K562 (cell line): ENCODE data around the gene SLC12A4. TPM values are rescaled to one million over a fixed set of nuclear protein-coding genes. Genes with fewer than 3 reads are reported as not detected.

Experiments
- CREB3L1 ChIP-seq: fragments of 450-650 bp; IDR thresholded peaks from 2 replicates; pipeline ENCODE4 v1.6.1; 2014; ENCODE audit warnings: low read depth, mild to moderate bottlenecking, moderate library complexity, borderline replicate concordance
- DDX20 ChIP-seq: fragments of 450-650 bp; IDR thresholded peaks from 2 replicates; pipeline ENCODE4 v1.6.1; 2016; ENCODE audit warnings: missing genetic modification characterization, low read depth, mild to moderate bottlenecking, missing compliant biosample characterization, moderate library complexity
- ETV1 ChIP-seq: fragments of 450-650 bp; conservative IDR thresholded peaks from 2 replicates; pipeline ENCODE4 v1.6.1; 2016; ENCODE audit warnings: missing genetic modification characterization, control low read depth, low read depth, missing compliant biosample characterization
- HES1 ChIP-seq: fragments of 450-650 bp; IDR thresholded peaks from 2 replicates; pipeline ENCODE4 v1.6.1; 2016; ENCODE audit warnings: low read depth, mild to moderate bottlenecking, moderate library complexity
- HMGXB4 ChIP-seq: sonication (generic); formaldehyde crosslinking; IDR thresholded peaks from 2 replicates; pipeline ENCODE4 v1.8.1; 2023; ENCODE audit warnings: mild to moderate bottlenecking, missing genetic modification reagents
- HNRNPLL ChIP-seq: fragments of 200-400 bp; formaldehyde crosslinking; IDR thresholded peaks from 2 replicates; pipeline ENCODE4 v1.6.1; 2017; ENCODE audit warnings: low read length, low read depth, mild to moderate bottlenecking; ENCODE audit not compliant: poor library complexity, severe bottlenecking
- ILF3 ChIP-seq: fragments of 450-650 bp; IDR thresholded peaks from 2 replicates; pipeline ENCODE4 v1.6.1; 2018; ENCODE audit warnings: antibody characterized with exemption, mild to moderate bottlenecking, moderate library complexity, borderline replicate concordance
- MCM7 ChIP-seq, 2 experiments: fragments of 450-650 bp; IDR thresholded peaks; 2 replicates each; pipeline ENCODE4 v1.6.1; 2016 to 2018
- NFATC3 ChIP-seq: fragments of 450-650 bp; IDR thresholded peaks from 2 replicates; pipeline ENCODE4 v1.6.1; 2017; ENCODE audit warnings: mild to moderate bottlenecking
- NFE2L1 ChIP-seq: fragments of 450-650 bp; IDR thresholded peaks from 2 replicates; pipeline ENCODE4 v1.6.1; 2016; ENCODE audit warnings: missing genetic modification characterization, low read depth, mild to moderate bottlenecking, missing compliant biosample characterization, moderate library complexity, borderline replicate concordance
- PTTG1 ChIP-seq: fragments of 450-650 bp; IDR thresholded peaks from 2 replicates; pipeline ENCODE4 v1.6.1; 2016; ENCODE audit warnings: low read depth, mild to moderate bottlenecking, missing genetic modification characterization, missing compliant biosample characterization
- PURB ChIP-seq: sonication (generic); formaldehyde crosslinking; IDR thresholded peaks from 2 replicates; pipeline ENCODE4 v1.9.0; 2021; ENCODE audit warnings: low read depth, mild to moderate bottlenecking, missing genetic modification reagents
- SMAD1 ChIP-seq: fragments of 150-350 bp; IDR thresholded peaks from 2 replicates; pipeline ENCODE4 v1.6.1; 2014; ENCODE audit warnings: low read length, low read depth; ENCODE audit not compliant: partially characterized antibody
- TCF7 ChIP-seq: sonication (generic); IDR thresholded peaks from 2 replicates; pipeline ENCODE4 v1.6.1; 2016; ENCODE audit warnings: antibody characterized with exemption, borderline replicate concordance
- TEAD4 ChIP-seq, 2 experiments: sonication (generic) in 1 of 2; formaldehyde crosslinking in 1 of 2; IDR thresholded peaks; 2 replicates each; pipeline versions ENCODE4 v1.6.1 to v1.8.0; 2012 to 2022; ENCODE audit warnings: borderline replicate concordance in 1 of 2, inconsistent platforms in 1 of 2, low read length in 1 of 2, mild to moderate bottlenecking in 1 of 2, missing genetic modification reagents in 1 of 2
- TOE1 ChIP-seq, 2 experiments: fragments of 450-650 bp in 1 of 2; sonication (generic) in 1 of 2; formaldehyde crosslinking in 1 of 2; IDR thresholded peaks; 2 replicates each; pipeline versions ENCODE4 v1.7.1 to v1.8.0; 2016 to 2022; ENCODE audit warnings: borderline replicate concordance in 2 of 2, mild to moderate bottlenecking in 2 of 2, antibody characterized with exemption in 1 of 2, inconsistent platforms in 1 of 2, low read depth in 1 of 2, missing genetic modification reagents in 1 of 2, moderate library complexity in 1 of 2
- YBX1 ChIP-seq: fragments of 450-650 bp; IDR thresholded peaks from 2 replicates; pipeline ENCODE4 v1.7.1; 2016; ENCODE audit warnings: mild to moderate bottlenecking
- ZFP1 ChIP-seq: fragments of 450-650 bp; formaldehyde crosslinking; IDR thresholded peaks from 2 replicates; pipeline ENCODE4 v1.4.0; 2020; ENCODE audit warnings: mild to moderate bottlenecking, mixed read lengths
- ZNF280B ChIP-seq: fragments of 250-450 bp; sonication (Bioruptor Pico); IDR thresholded peaks from 2 replicates; pipeline ENCODE4 v1.5.1; 2021; ENCODE audit warnings: mild to moderate bottlenecking
- ZNF707 ChIP-seq: fragments of 250-450 bp; sonication (Bioruptor Pico); conservative IDR thresholded peaks from 2 replicates; pipeline ENCODE4 v1.8.0; 2022; ENCODE audit warnings: inconsistent platforms, mild to moderate bottlenecking, moderate library complexity
- ZNF764 ChIP-seq: fragments of 250-450 bp; sonication (Bioruptor Pico); IDR thresholded peaks from 2 replicates; pipeline ENCODE4 v1.4.0; 2020; ENCODE audit warnings: low read depth, mild to moderate bottlenecking, moderate library complexity
- ZSCAN29 ChIP-seq: fragments of 450-650 bp; IDR thresholded peaks from 2 replicates; pipeline ENCODE4 v1.6.1; 2017
- polyA plus RNA-seq, 8 experiments: library from polyadenylated mRNA; depleted of rRNA in 4 of 8; stranded (reverse) in 5 of 8; unstranded in 3 of 8; fragments of >200 nt; fragmentation: Nextera tagmentation in 2 of 8; fragmentation: Illumina TruSeq in 1 of 8; extraction: Ambion mirVana in 2 of 8; extraction: Trizol in 1 of 8; gene quantifications; 2 replicates each; pipeline versions ENCODE4 v1.2.1 to v1.2.3, GENCODE V29; 2011 to 2014; ENCODE audit warnings: inconsistent platforms in 1 of 8, missing spikeins in 1 of 8
- total RNA-seq, 7 experiments: library from RNA; depleted of rRNA in 6 of 7; stranded (reverse); fragments of >200 nt in 6 of 7; fragmentation: Illumina TruSeq in 2 of 7; extraction: Trizol in 2 of 7; gene quantifications; 2 replicates each; pipeline versions ENCODE4 v1.2.1 to v1.2.3, GENCODE V29; 2011 to 2021; ENCODE audit warnings: low replicate concordance in 1 of 7

Gene SLC12A4
- total and polyA plus RNA-seq, 9 of the 15 experiments (the other 6 are each of a cell fraction or from before 2014, with no cell fraction given), result 0.75 to 43.5 (median 15.0) TPM

- TF ChIP-seq HES1 (no peak), TOE1 (IDR thresholded peaks at IDR 0.05; ENCODE audit: borderline replicate concordance) (peak; percentile 62; the same call in 1 of the 2 replicates), TOE1 (CRISPR knock-in tag; IDR thresholded peaks at IDR 0.05; ENCODE audit: borderline replicate concordance, low read depth) (no peak), ZFP1 (CRISPR knock-in tag) (no peak), ILF3 (no peak), HNRNPLL (peak; percentile 25), NFATC3 (no peak), TEAD4 (IDR thresholded peaks at IDR 0.05; ENCODE audit: low read length) (no peak), TEAD4 (CRISPR knock-in tag; IDR thresholded peaks at IDR 0.05; ENCODE audit: borderline replicate concordance) (no peak), ZNF280B (CRISPR knock-in tag) (no peak), HMGXB4 (CRISPR knock-in tag) (peak; percentile 57; the same call in 1 of the 2 replicates), TCF7 (0 out of 2 replicates have a peak, but pooled peaks have one; percentile 38), MCM7 (IDR thresholded peaks at IDR 0.05) (no peak), CREB3L1 (peak; percentile 98), NFE2L1 (tag) (no peak), SMAD1 (no peak), ZSCAN29 (no peak), ETV1 (tag) (no peak; the same call in 1 of the 2 replicates), YBX1 (no peak), ZNF764 (no peak), PTTG1 (tag) (no peak), PURB (CRISPR knock-in tag) (no peak), DDX20 (tag) (no peak), ZNF707 (peak; percentile 54; the same call in 1 of the 2 replicates)
Observed at GRCh38 chr16:67993207-67994039, 25.0 kb upstream of the SLC12A4 start (continued).
